MV-4-11 (cell line): ENCODE measurements around the gene BSN.
A peak's percentile ranks its signal among the peaks of the same experiment; 100 is the strongest.

Experiments
- DNase-seq: peaks from one replicate; lab custom pipeline; 2025; lab: John Stamatoyannopoulos, UW

Gene BSN

GRCh38 chr3:49553692-49554632 is at the start of gene BSN:
Gene BSN (plus strand): TSS chr3:49554477. CDS start chr3:49554603, 126 bp downstream.
- peak; percentile 77 for DNase-seq

GRCh38 chr3:49506906-49507305 is 47.4 kb upstream of the BSN start:
- no peak for DNase-seq

- DNase-seq: no peak
Measured at GRCh38 chr3:49509028-49509561, 45.2 kb upstream of the BSN start.

GRCh38 chr3:49511639-49512038 is 42.6 kb upstream of the BSN start:
- no peak for DNase-seq

- no peak for DNase-seq
Measured at GRCh38 chr3:49512781-49513355, 41.4 kb upstream of the BSN start.

- DNase-seq: no peak
Measured at GRCh38 chr3:49513494-49514124, 40.7 kb upstream of the BSN start.

GRCh38 chr3:49518016-49518415 is 36.3 kb upstream of the BSN start:
- DNase-seq: no peak

- DNase-seq: no peak
Measured at GRCh38 chr3:49518441-49518840, 35.8 kb upstream of the BSN start.

- DNase-seq: no peak
Measured at GRCh38 chr3:49519296-49519695, 35.0 kb upstream of the BSN start.

GRCh38 chr3:49519916-49520385 is 34.3 kb upstream of the BSN start:
- DNase-seq: peak; percentile 82

- peak; percentile 55 for DNase-seq
Measured at GRCh38 chr3:49523756-49524747, 30.2 kb upstream of the BSN start.

GRCh38 chr3:49529567-49529966 is 24.7 kb upstream of the BSN start:
- no peak for DNase-seq

GRCh38 chr3:49530231-49530630 is 24.0 kb upstream of the BSN start:
- no peak for DNase-seq

GRCh38 chr3:49530701-49531100 is 23.6 kb upstream of the BSN start:
- DNase-seq: no peak

- DNase-seq: no peak
Measured at GRCh38 chr3:49531218-49531617, 23.1 kb upstream of the BSN start.

- no peak for DNase-seq
Measured at GRCh38 chr3:49531715-49532114, 22.6 kb upstream of the BSN start.

GRCh38 chr3:49533031-49533430 is 21.2 kb upstream of the BSN start:
- no peak for DNase-seq

GRCh38 chr3:49533786-49534519 is 20.3 kb upstream of the BSN start:
- no peak for DNase-seq

- no peak for DNase-seq
Measured at GRCh38 chr3:49534581-49535441, 19.5 kb upstream of the BSN start.
